Measurements from ENCODE around the gene RBFOX2. TPM values are rescaled to one million over a fixed set of nuclear protein-coding genes. Genes with fewer than 3 reads are reported as not detected.

The RBFOX2 gene
- total RNA-seq, 1 experiment from 2014 or later = 91.1 TPM

DNA sequence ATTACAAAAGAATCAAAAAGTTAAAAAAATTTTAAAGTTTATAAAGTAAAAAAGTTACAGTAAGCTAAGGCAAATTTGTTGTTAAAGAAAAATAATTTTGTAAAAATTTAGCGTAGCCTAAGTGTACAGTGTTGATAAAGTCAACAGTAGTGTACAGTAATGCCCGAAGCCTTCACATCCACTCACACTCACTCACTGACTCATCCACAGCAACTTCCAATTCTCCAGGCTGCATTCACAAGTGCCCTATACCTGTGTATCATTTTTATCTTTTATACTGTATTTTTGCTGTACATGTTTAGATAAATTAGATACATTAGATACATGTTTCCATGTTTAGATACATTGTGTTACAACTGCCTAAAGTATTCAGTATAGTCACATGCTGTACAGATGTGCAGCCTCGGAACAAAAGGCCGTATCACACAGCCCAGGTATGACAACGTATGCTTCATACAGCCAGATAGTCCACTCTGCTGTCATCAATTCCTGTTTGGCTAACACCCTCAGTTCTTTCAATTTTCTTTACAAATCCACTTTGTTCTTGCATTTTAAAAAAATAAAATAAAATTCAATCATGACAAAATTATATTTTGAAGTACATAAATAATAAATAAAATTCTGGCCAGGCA is 80.7 kb downstream of the RBFOX2 start:
- H3K4me3 ChIP-seq (ENCODE audit: low read depth, low read length) = no peak overlapping the region
- H3K36me3 ChIP-seq (ENCODE audit: control insufficient read depth, insufficient read depth, low read length) = no peaks in the 10 kb centered on the region
- Mint-ChIP-seq H3K4me1 (ENCODE audit: low read depth, unreplicated experiment) (peaks cover 6% of the 10 kb centered on the region), H3K4me3 (ENCODE audit: unreplicated experiment) (no peak overlapping the region), H3K36me3 (ENCODE audit: insufficient read depth, unreplicated experiment) (peaks cover 5% of the 10 kb centered on the region), H3K27ac (ENCODE audit: unreplicated experiment) (no peak overlapping the region), H3K9me3 (ENCODE audit: unreplicated experiment) (no peaks in the 10 kb centered on the region), H3K27me3 (ENCODE audit: insufficient read depth, unreplicated experiment) (no peaks in the 10 kb centered on the region)
- BruUV-seq (replicated peaks) = no TSS peak
- H3K27me3 ChIP-seq (replicated peaks; ENCODE audit: control insufficient read depth, insufficient read depth, low read length) = no peaks in the 10 kb centered on the region
- POLR2A ChIA-PET = no interaction called here
- intact Hi-C loops (cut with micrococcal nuclease; ENCODE audit: unreplicated experiment) = no loop called here
- CTCF ChIA-PET = interaction anchor here (0.9 kb wide), 1 partner anchor 118 kb away, joined by 3 read pairs; no protein-coding TSS in a partner anchor
- H3K9me3 ChIP-seq = no peaks in the 10 kb centered on the region
- TF ChIP-seq, protein P1, sequence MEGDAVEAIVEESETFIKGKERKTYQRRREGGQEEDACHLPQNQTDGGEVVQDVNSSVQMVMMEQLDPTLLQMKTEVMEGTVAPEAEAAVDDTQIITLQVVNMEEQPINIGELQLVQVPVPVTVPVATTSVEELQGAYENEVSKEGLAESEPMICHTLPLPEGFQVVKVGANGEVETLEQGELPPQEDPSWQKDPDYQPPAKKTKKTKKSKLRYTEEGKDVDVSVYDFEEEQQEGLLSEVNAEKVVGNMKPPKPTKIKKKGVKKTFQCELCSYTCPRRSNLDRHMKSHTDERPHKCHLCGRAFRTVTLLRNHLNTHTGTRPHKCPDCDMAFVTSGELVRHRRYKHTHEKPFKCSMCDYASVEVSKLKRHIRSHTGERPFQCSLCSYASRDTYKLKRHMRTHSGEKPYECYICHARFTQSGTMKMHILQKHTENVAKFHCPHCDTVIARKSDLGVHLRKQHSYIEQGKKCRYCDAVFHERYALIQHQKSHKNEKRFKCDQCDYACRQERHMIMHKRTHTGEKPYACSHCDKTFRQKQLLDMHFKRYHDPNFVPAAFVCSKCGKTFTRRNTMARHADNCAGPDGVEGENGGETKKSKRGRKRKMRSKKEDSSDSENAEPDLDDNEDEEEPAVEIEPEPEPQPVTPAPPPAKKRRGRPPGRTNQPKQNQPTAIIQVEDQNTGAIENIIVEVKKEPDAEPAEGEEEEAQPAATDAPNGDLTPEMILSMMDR (IDR thresholded peaks at IDR 0.05; ENCODE audit: insufficient read depth in 1 of 2, low read depth in 1 of 2, low read length in 1 of 2, severe bottlenecking in 1 of 2, unreplicated experiment in 1 of 2) = no peak
- H3K4me1 ChIP-seq = peaks cover 7% of the 10 kb centered on the region
- no peak for DNase-seq

DNA sequence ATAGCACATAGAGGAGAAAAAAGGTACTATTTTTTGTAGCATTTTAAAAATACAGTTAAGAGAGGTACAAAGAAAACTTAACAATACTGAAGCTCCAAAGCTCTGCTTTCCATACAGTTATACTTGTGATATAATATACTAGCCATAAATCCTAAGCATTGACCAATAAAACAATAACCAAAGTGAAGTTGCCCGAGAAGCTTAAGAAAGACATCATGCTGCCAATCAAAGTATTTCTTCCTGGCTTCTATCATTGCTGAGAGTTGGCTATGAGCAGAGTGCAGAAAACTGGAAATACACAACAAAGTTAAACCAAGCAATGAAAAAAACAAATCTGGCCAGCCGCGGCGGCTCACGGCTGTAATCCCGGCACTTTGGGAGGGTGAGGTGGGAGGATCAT is 84.2 kb downstream of the RBFOX2 start:
- Histone ChIP-seq H3K4me1 (peaks cover 4% of the 10 kb centered on the region), H3K4me3 (ENCODE audit: low read depth, low read length) (no peak overlapping the region), H3K9me3 (no peaks in the 10 kb centered on the region), H3K27me3 (replicated peaks; ENCODE audit: control insufficient read depth, insufficient read depth, low read length) (no peaks in the 10 kb centered on the region), H3K36me3 (ENCODE audit: control insufficient read depth, insufficient read depth, low read length) (no peaks in the 10 kb centered on the region)
- CTCF ChIA-PET = no interaction called here
- Mint-ChIP-seq H3K27ac (ENCODE audit: unreplicated experiment) (no peak overlapping the region), H3K27me3 (ENCODE audit: insufficient read depth, unreplicated experiment) (no peaks in the 10 kb centered on the region), H3K9me3 (ENCODE audit: unreplicated experiment) (no peaks in the 10 kb centered on the region), H3K4me3 (ENCODE audit: unreplicated experiment) (no peak overlapping the region), H3K36me3 (ENCODE audit: insufficient read depth, unreplicated experiment) (no peaks in the 10 kb centered on the region), H3K4me1 (ENCODE audit: low read depth, unreplicated experiment) (peaks cover 6% of the 10 kb centered on the region)
- TF ChIP-seq, protein P1 (IDR thresholded peaks at IDR 0.05; ENCODE audit: insufficient read depth in 1 of 2, low read depth in 1 of 2, low read length in 1 of 2, severe bottlenecking in 1 of 2, unreplicated experiment in 1 of 2) = no peak
- no peak for DNase-seq
- BruUV-seq (replicated peaks) = no TSS peak
- POLR2A ChIA-PET = no interaction called here
- intact Hi-C loops (cut with micrococcal nuclease; ENCODE audit: unreplicated experiment) = no loop called here

DNA sequence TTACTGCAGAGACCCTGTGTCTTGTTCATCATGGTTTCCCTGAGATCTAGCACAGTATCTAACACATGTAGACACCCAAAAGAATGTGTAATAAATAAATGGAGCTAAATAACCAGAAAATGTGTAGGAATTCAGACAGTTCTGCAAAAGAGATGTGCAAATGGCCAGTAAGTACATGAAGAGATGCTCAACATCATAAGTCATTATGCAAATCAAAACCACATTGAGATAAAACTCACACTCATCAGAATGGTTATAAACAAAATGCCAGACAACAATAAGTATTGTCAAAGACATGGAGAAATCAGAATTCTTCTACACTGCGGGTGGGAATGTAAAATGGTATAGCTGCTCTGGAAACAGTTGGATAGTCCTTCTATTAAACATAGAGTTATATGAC is 88.5 kb downstream of the RBFOX2 start:
- Histone ChIP-seq H3K36me3 (ENCODE audit: control insufficient read depth, insufficient read depth, low read length) (no peaks in the 10 kb centered on the region), H3K9me3 (no peaks in the 10 kb centered on the region), H3K4me3 (ENCODE audit: low read depth, low read length) (no peak overlapping the region), H3K4me1 (no peaks in the 10 kb centered on the region), H3K27me3 (replicated peaks; ENCODE audit: control insufficient read depth, insufficient read depth, low read length) (no peaks in the 10 kb centered on the region)
- Mint-ChIP-seq H3K27ac (ENCODE audit: unreplicated experiment) (no peak overlapping the region), H3K36me3 (ENCODE audit: insufficient read depth, unreplicated experiment) (peaks cover 5% of the 10 kb centered on the region), H3K4me3 (ENCODE audit: unreplicated experiment) (no peak overlapping the region), H3K27me3 (ENCODE audit: insufficient read depth, unreplicated experiment) (no peaks in the 10 kb centered on the region), H3K4me1 (ENCODE audit: low read depth, unreplicated experiment) (no peaks in the 10 kb centered on the region), H3K9me3 (ENCODE audit: unreplicated experiment) (no peaks in the 10 kb centered on the region)
- TF ChIP-seq, protein P1 (IDR thresholded peaks at IDR 0.05; ENCODE audit: insufficient read depth in 1 of 2, low read depth in 1 of 2, low read length in 1 of 2, severe bottlenecking in 1 of 2, unreplicated experiment in 1 of 2) = no peak
- no peak for DNase-seq
- ChIA-PET POLR2A (no interaction called here), CTCF (interaction anchor here (2.1 kb wide), 1 partner anchor 125 kb away, joined by 8 read pairs; no protein-coding TSS in a partner anchor)
- intact Hi-C loops (cut with micrococcal nuclease; ENCODE audit: unreplicated experiment) = no loop called here
- no TSS peak for BruUV-seq (replicated peaks)

All from Caco-2 (cell line).